GM23338 (cell line): Measurements from ENCODE around the gene MAG. TPM values are rescaled to one million over a fixed set of nuclear protein-coding genes. Genes with fewer than 3 reads are reported as not detected.

ENCODE experiments used
- ATAC-seq: fragments of 200-7000 bp; cut with Tn5 transposase; 3 replicates; pipeline ENCODE4 v1.9.1; 2020
- DNase-seq: peaks from one replicate; pipeline ENCODE4 v3.0.0-alpha.2; 2015; ENCODE audit warnings: low spot score
- H2AFZ ChIP-seq: fragments of 200-600 bp; sonication (generic); 2 replicates; pipeline ENCODE4 v1.8.0; 2016; ENCODE audit warnings: antibody characterized with exemption, mild to moderate bottlenecking, moderate library complexity
- H3F3A ChIP-seq: fragments of 200-600 bp; sonication (generic); replicated peaks from 2 replicates; pipeline ENCODE4 v1.8.0; 2017; ENCODE audit warnings: antibody characterized with exemption, mixed run types, low read depth
- H3K27ac ChIP-seq: fragments of 200-600 bp; sonication (generic); 2 replicates; pipeline ENCODE4 v1.6.1; 2016; ENCODE audit warnings: low read depth
- H3K27me3 ChIP-seq: fragments of 200-600 bp; sonication (generic); 2 replicates; pipeline ENCODE4 v1.8.0; 2016; ENCODE audit warnings: mild to moderate bottlenecking, mixed run types, moderate library complexity; ENCODE audit not compliant: insufficient read depth
- H3K36me3 ChIP-seq: fragments of 200-600 bp; sonication (generic); 2 replicates; pipeline ENCODE4 v1.8.0; 2016; ENCODE audit warnings: mild to moderate bottlenecking; ENCODE audit not compliant: insufficient read depth
- H3K4me1 ChIP-seq: fragments of 200-600 bp; sonication (generic); 2 replicates; pipeline ENCODE4 v1.8.0; 2016; ENCODE audit warnings: mild to moderate bottlenecking, moderate library complexity; ENCODE audit not compliant: insufficient read depth
- H3K4me2 ChIP-seq: fragments of 200-600 bp; sonication (generic); 2 replicates; pipeline ENCODE4 v1.7.1; 2017; ENCODE audit warnings: mixed run types
- H3K4me3 ChIP-seq: fragments of 200-600 bp; sonication (generic); 2 replicates; pipeline ENCODE4 v1.6.1; 2016; ENCODE audit warnings: mixed run types
- H3K79me2 ChIP-seq: fragments of 200-600 bp; sonication (generic); replicated peaks from 2 replicates; pipeline ENCODE4 v1.8.0; 2017; ENCODE audit warnings: mild to moderate bottlenecking; ENCODE audit not compliant: insufficient read depth
- H3K9me2 ChIP-seq: fragments of 200-600 bp; sonication (generic); 2 replicates; pipeline ENCODE4 v1.8.0; 2017; ENCODE audit not compliant: insufficient read depth
- H4K20me1 ChIP-seq: fragments of 200-600 bp; sonication (generic); replicated peaks from 2 replicates; pipeline ENCODE4 v1.8.0; 2017; ENCODE audit warnings: mild to moderate bottlenecking; ENCODE audit not compliant: insufficient read depth
- H3K27ac Mint-ChIP-seq: 2 replicates; pipeline ENCODE4 v1.8.0; 2020; ENCODE audit warnings: inconsistent platforms, mild to moderate bottlenecking, moderate library complexity, mixed read lengths
- H3K27me3 Mint-ChIP-seq: 3 replicates; pipeline ENCODE4 v1.8.0; 2022; ENCODE audit warnings: low read depth, mild to moderate bottlenecking, moderate library complexity, mixed read lengths, inconsistent platforms; ENCODE audit not compliant: insufficient read depth, poor library complexity
- H3K36me3 Mint-ChIP-seq: 3 replicates; pipeline ENCODE4 v1.8.0; 2021; ENCODE audit warnings: low read depth, mild to moderate bottlenecking, inconsistent platforms, moderate library complexity, mixed read lengths
- H3K4me1 Mint-ChIP-seq: 3 replicates; pipeline ENCODE4 v1.8.0; 2020; ENCODE audit warnings: mild to moderate bottlenecking, inconsistent platforms, mixed read lengths
- H3K4me3 Mint-ChIP-seq: 3 replicates; pipeline ENCODE4 v1.8.0; 2021; ENCODE audit warnings: moderate library complexity, mild to moderate bottlenecking, inconsistent platforms, mixed read lengths
- H3K9me3 Mint-ChIP-seq: 3 replicates; pipeline ENCODE4 v1.8.0; 2020; ENCODE audit warnings: moderate library complexity, mild to moderate bottlenecking, inconsistent platforms, mixed read lengths
- CREB1 ChIP-seq: fragments of 250-450 bp; sonication (Bioruptor Pico); IDR thresholded peaks from 2 replicates; pipeline ENCODE4 v1.5.0; 2020; ENCODE audit warnings: low read depth, mild to moderate bottlenecking, moderate library complexity
- CTCF ChIP-seq, 2 experiments: fragments of 200-600 bp in 1 of 2; sonication (generic) in 1 of 2; conservative IDR thresholded peaks; 2 replicates each; pipeline versions ENCODE4 v1.5.1 to v1.6.1; 2016 to 2017; ENCODE audit warnings: antibody characterized with exemption in 2 of 2, low read depth in 2 of 2, mild to moderate bottlenecking in 2 of 2, moderate library complexity in 1 of 2
- ETS1 ChIP-seq: IDR thresholded peaks from 2 replicates; pipeline ENCODE4 v1.6.1; 2016; ENCODE audit warnings: antibody characterized with exemption
- EZH2 ChIP-seq: fragments of 200-600 bp; sonication (generic); IDR thresholded peaks from one replicate; pipeline ENCODE4 v1.8.0; 2017; ENCODE audit warnings: antibody characterized with exemption, mild to moderate bottlenecking, low read depth; ENCODE audit not compliant: unreplicated experiment
- EZH2phosphoT487 ChIP-seq: fragments of 200-600 bp; sonication (generic); IDR thresholded peaks from one replicate; pipeline ENCODE4 v1.8.1; 2018; ENCODE audit warnings: antibody characterized with exemption; ENCODE audit not compliant: unreplicated experiment
- JUNB ChIP-seq: IDR thresholded peaks from one replicate; pipeline ENCODE4 v1.6.1; 2016; ENCODE audit warnings: antibody characterized with exemption; ENCODE audit not compliant: unreplicated experiment
- NANOG ChIP-seq: IDR thresholded peaks from 2 replicates; pipeline ENCODE4 v1.6.1; 2016; ENCODE audit warnings: antibody characterized with exemption, borderline replicate concordance
- POLR2AphosphoS5 ChIP-seq: IDR thresholded peaks from 2 replicates; pipeline ENCODE4 v1.6.1; 2016; ENCODE audit warnings: antibody characterized with exemption, low read depth
- REST ChIP-seq: IDR thresholded peaks from one replicate; pipeline ENCODE4 v1.6.1; 2018; ENCODE audit warnings: antibody characterized with exemption; ENCODE audit not compliant: unreplicated experiment
- STAT1 ChIP-seq: IDR thresholded peaks from one replicate; pipeline ENCODE4 v1.6.1; 2016; ENCODE audit warnings: antibody characterized with exemption; ENCODE audit not compliant: unreplicated experiment
- ZNF114 ChIP-seq: fragments of 250-450 bp; sonication (Bioruptor Pico); IDR thresholded peaks from 2 replicates; pipeline ENCODE4 v1.5.0; 2020; ENCODE audit warnings: mild to moderate bottlenecking, moderate library complexity
- ZNF331 ChIP-seq: fragments of 250-450 bp; sonication (Bioruptor Pico); IDR thresholded peaks from 2 replicates; pipeline ENCODE4 v1.5.0; 2020; ENCODE audit warnings: low read depth, mild to moderate bottlenecking, moderate library complexity
- polyA plus RNA-seq: library from polyadenylated mRNA; unstranded; fragments of >200 nt; fragmentation: Nextera tagmentation; extraction: Ambion mirVana; gene quantifications from 2 replicates; pipeline ENCODE4 v1.2.1, GENCODE V29; 2016
- total RNA-seq: library from RNA; depleted of rRNA; stranded (reverse); fragments of >200 nt; shearing (Covaris generic); gene quantifications from 2 replicates; pipeline ENCODE4 v1.2.3, GENCODE V29; 2014
- TF ChIP-seq, protein P1 (sequence below): fragments of 250-450 bp; sonication (Bioruptor Pico); IDR thresholded peaks from 2 replicates; pipeline ENCODE4 v1.5.0; 2020; ENCODE audit warnings: mild to moderate bottlenecking, moderate library complexity

MAG gene
- total and polyA plus RNA-seq, 2 experiments from 2014 or later = 0.61 to 1.3 TPM

DNA sequence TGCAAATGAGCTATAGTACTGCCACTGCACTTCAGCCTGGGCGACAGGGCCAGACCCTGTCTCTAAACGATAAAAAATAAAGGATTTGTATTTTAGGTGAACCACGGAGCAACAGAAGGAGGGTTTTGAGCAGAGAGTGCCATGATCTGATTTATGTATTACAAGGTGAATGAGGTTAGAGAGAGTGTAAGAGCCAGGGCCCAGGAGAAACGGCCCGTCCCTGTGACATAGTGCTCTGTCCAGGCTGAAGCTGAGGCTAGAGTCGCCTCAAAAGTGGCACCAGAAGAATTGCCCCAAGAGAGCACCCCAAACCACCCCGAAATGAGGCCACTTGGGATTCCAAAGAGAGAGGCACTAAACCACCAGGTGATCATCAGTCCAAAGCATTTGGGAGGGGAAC is 16.9 kb downstream of the MAG start:
- no peak overlapping the region for H3K4me3 ChIP-seq

More for the DNA sequence above, 16.9 kb downstream of the MAG start:
- Histone ChIP-seq H3K79me2 (no peaks in the 10 kb centered on the region), H2AFZ (no peak overlapping the region), H3K4me2 (no peak overlapping the region), H3K27ac (no peak overlapping the region), H3K9me2 (no peaks in the 10 kb centered on the region), H4K20me1 (no peaks in the 10 kb centered on the region), H3F3A (no peaks in the 10 kb centered on the region), H3K36me3 (no peaks in the 10 kb centered on the region), H3K27me3 (no peaks in the 10 kb centered on the region), H3K4me1 (no peaks in the 10 kb centered on the region)
- Mint-ChIP-seq H3K27ac (no peak overlapping the region), H3K4me3 (no peak overlapping the region), H3K4me1 (peaks cover 3% of the 10 kb centered on the region), H3K27me3 (peaks cover 8% of the 10 kb centered on the region), H3K9me3 (no peaks in the 10 kb centered on the region; the same call in 2 of the 3 replicates), H3K36me3 (no peaks in the 10 kb centered on the region)
- TF ChIP-seq NANOG = no peak
- no peak for TF ChIP-seq ZNF331
- no peak for TF ChIP-seq CREB1 (CRISPR knock-in tag)
- no peak for TF ChIP-seq REST
- no peak for TF ChIP-seq EZH2phosphoT487
- TF ChIP-seq, protein P1, sequence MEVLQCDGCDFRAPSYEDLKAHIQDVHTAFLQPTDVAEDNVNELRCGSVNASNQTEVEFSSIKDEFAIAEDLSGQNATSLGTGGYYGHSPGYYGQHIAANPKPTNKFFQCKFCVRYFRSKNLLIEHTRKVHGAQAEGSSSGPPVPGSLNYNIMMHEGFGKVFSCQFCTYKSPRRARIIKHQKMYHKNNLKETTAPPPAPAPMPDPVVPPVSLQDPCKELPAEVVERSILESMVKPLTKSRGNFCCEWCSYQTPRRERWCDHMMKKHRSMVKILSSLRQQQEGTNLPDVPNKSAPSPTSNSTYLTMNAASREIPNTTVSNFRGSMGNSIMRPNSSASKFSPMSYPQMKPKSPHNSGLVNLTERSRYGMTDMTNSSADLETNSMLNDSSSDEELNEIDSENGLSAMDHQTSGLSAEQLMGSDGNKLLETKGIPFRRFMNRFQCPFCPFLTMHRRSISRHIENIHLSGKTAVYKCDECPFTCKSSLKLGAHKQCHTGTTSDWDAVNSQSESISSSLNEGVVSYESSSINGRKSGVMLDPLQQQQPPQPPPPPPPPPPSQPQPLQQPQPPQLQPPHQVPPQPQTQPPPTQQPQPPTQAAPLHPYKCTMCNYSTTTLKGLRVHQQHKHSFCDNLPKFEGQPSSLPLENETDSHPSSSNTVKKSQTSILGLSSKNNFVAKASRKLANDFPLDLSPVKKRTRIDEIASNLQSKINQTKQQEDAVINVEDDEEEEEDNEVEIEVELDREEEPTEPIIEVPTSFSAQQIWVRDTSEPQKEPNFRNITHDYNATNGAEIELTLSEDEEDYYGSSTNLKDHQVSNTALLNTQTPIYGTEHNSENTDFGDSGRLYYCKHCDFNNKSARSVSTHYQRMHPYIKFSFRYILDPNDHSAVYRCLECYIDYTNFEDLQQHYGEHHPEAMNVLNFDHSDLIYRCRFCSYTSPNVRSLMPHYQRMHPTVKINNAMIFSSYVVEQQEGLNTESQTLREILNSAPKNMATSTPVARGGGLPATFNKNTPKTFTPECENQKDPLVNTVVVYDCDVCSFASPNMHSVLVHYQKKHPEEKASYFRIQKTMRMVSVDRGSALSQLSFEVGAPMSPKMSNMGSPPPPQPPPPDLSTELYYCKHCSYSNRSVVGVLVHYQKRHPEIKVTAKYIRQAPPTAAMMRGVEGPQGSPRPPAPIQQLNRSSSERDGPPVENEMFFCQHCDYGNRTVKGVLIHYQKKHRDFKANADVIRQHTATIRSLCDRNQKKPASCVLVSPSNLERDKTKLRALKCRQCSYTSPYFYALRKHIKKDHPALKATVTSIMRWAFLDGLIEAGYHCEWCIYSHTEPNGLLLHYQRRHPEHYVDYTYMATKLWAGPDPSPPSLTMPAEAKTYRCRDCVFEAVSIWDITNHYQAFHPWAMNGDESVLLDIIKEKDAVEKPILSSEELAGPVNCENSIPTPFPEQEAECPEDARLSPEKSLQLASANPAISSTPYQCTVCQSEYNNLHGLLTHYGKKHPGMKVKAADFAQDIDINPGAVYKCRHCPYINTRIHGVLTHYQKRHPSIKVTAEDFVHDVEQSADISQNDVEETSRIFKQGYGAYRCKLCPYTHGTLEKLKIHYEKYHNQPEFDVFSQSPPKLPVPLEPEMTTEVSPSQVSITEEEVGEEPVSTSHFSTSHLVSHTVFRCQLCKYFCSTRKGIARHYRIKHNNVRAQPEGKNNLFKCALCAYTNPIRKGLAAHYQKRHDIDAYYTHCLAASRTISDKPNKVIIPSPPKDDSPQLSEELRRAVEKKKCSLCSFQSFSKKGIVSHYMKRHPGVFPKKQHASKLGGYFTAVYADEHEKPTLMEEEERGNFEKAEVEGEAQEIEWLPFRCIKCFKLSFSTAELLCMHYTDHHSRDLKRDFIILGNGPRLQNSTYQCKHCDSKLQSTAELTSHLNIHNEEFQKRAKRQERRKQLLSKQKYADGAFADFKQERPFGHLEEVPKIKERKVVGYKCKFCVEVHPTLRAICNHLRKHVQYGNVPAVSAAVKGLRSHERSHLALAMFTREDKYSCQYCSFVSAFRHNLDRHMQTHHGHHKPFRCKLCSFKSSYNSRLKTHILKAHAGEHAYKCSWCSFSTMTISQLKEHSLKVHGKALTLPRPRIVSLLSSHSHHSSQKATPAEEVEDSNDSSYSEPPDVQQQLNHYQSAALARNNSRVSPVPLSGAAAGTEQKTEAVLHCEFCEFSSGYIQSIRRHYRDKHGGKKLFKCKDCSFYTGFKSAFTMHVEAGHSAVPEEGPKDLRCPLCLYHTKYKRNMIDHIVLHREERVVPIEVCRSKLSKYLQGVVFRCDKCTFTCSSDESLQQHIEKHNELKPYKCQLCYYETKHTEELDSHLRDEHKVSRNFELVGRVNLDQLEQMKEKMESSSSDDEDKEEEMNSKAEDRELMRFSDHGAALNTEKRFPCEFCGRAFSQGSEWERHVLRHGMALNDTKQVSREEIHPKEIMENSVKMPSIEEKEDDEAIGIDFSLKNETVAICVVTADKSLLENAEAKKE (CRISPR knock-in tag) = no peak
- no peak for TF ChIP-seq CTCF (conservative IDR thresholded peaks at IDR 0.05; ENCODE audit: low read depth in 2 of 2)
- no peak for TF ChIP-seq POLR2AphosphoS5
- TF ChIP-seq ETS1 = no peak
- TF ChIP-seq EZH2 = no peak
- TF ChIP-seq JUNB = no peak
- TF ChIP-seq ZNF114 = no peak
- TF ChIP-seq STAT1 = no peak
- no peak for ATAC-seq
- DNase-seq = no peak
